SKM-1 (cell line): ENCODE results near the gene PBX1.
"Not testable (repeated sequence)": the region's sequence is repeated elsewhere in the genome, so short reads cannot be mapped to it uniquely, and the experiment has no call there.

ENCODE experiments used
- DNase-seq: peaks from one replicate; lab custom pipeline; 2025; ENCODE audit not compliant: unreplicated experiment; lab: John Stamatoyannopoulos, UW

PBX1 gene

DNA sequence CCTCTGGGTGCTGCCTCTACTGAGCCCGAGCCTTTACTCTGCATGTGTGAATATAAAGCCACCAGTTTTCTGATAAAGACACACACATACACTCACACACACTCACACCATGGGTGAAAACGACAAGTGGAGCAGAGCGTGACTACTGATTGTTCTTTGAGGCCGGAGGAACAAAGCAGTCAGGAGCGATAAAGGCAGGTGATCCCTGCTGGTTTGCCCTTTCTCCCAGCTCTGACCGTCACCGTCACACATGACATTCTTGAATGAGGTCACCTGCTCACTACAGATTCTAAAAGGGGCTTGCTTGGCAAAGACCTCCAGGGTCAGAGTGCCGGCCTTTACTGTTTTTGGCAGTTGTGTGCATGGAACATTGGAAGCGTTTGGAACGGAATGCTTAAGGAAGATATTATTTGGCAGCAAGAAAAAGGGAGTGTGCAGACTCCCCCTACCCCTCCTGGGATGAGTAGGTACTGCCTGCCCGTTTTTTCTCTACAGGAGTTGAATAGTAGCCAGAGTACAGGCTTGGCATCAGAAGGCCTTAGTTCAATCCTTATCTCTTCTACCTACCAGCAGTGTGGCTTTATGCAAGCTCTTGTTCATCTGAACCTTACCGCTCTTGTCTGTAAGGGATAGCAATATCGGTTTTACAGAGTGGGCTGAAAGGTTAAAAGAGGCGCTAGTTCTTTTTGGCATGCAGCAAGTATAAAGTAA lies 79.7 kb downstream of the PBX1 start:
- no peak for DNase-seq

DNA sequence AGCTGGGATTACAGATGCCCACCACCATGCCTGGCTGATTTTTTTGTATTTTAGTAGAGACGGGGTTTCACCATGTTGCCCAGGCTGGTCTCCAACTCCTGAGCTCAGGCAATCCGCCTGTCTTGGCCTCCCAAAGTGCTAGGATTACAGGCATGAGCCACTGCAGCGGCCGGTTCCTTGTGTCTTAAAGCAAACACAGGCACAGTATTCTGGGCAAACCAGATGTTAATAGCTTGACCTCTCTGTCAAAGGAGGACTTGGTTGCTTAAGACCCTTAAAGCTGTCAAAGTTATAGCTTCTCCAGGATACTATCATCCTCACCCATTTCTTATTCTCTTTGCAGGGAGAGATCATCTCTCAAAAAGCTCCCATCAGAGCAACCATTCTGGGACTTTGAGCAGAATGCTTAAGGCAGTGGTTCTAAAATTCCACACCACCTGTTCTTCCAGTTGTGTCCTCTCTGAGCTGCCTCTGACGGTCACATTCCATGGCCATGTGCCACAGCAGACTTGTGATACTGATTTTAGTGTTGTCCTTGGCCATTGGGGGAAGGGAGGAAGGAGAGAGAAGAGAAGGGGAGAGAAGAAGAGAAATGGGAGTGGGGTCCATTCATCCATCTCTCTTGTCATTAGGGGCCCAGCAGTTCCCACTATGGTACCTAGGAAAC lies 81.8 kb downstream of the PBX1 start:
- no peak for DNase-seq

DNA sequence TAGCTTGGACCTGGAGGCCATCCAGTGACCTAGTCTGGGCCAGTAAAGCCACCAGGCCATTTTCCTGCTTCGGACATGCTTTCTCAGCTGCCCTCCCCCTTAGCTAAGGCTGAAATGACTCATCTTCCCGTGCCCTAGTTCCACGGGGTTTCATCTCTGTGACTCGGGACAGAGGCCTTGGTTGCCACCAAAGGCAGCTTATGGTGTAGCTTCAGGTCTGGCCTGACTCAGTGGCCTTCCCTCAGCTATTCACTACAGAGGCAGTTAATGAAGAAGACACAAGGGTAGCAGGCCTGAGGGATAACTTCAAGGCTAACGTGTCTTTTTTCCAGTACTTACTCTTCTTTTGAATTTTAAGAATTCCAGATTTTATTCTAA lies 82.4 kb downstream of the PBX1 start:
- DNase-seq: no peak

DNA sequence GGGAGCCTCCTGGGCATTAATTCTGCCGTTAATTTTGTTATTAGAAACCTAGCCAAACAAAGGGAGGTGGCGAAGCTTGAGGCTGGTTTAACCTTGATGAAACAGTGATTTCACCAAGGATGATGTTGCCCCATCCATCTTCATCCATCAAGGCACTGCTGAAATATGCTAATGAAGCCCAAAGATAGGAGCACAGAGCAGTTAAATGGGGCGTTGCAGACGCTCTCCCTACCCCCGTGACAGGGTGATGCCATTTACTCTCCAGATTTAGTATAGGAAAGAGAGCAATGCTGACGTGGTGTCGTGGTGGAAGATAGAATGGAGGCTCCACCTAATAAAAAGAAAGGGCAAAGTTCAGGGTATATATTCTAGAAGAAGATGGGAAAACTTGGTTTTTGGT lies 84.0 kb downstream of the PBX1 start:
- DNase-seq: no peak

DNA sequence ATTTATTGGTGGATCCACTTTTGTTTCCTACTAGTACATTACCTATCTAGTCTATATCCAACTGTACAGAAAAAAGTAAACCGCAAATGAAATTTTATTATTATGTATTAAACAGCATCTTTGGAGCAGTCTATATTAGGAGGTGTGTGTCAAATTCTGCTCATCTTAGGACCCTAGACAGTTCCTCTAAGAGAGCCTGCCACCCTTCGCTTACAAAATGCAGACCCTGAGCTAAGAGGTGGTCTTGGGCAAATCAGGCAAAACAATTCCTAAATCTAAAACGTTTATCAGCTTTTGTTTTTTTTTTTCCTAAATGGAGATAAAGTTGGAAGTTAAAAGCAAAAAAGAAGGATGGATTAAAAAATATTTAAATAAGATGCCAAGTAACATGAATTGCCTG lies 85.3 kb downstream of the PBX1 start:
- no peak for DNase-seq

DNA sequence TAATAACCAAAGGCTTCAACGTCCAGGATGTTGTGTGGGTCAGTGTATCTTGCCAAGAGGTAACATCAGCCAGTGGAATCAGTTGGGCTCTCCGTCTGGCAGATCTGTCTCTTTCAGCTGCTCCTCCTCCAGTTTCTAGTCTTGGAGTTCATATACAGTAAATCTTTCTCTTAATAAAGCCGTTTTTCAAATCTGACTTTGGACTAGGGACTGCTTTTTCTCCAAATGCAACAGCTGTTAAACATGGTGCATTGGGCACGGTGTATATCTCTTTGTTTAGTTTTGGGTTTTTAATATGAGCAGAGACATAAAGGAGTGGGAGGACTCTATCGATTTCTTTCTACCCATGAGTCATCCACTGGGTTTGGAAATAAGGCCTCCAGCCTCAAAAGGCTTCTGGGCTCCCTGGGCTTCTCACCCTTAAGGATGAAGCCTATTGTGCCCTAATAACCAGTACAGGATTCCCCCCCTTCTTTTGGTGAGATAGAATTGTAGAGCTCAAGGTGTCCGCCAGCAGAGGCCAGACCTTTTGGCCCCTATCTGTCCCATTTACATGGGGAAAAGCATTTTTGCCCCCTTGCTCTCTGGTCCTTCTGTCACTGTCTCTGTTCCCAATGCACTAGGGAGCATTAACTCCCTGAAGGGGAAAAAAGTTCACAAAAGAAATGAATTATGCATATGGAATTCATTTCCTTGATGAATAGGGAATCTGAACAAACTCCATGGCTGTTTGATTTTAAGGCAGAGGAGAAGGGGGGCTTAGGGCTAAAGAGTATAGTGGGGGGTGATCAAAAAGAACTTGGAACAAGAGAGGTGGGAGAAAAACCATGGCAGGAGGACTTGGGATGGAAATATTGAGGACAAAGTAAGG lies 86.0 kb downstream of the PBX1 start:
- DNase-seq: no peak

DNA sequence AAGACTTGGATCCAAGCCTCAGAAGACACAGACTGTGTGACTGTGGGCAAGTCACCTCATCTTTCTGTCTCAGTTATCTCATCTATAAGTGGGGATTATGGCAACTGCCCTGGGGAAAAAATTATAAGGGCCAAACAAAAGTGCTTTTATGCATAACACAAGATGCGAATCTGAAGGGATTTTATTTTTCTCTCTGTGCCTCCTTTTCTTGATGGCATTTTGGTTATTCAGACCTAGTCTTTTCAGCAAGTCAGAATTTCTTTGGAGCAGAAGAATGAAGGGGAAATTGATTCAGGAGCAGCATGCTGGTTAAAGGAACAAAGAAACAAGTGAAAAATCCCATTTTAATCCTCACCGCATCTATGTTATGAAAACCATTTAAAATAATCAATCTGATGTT lies 86.9 kb downstream of the PBX1 start:
- no peak for DNase-seq

DNA sequence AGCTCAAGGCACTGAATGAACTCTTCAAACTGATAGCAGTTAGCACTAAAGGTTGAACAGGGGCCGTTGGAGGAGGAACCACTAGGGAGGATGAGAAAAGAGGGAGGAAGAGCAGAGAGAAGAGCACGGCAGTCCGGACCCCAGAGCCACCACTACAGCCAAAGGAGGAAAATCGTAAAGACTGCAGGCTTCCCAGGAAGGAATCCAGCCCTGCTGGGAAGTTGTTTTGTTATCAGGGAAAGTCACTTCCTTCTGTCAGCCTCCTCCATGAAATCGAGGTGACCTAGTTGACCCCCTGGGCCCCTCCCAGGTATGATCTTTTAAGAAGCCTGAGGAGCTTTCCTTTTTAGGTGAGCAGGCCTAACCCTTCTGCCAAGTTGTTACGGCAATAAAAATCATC lies 88.2 kb downstream of the PBX1 start:
- DNase-seq: no peak

DNA sequence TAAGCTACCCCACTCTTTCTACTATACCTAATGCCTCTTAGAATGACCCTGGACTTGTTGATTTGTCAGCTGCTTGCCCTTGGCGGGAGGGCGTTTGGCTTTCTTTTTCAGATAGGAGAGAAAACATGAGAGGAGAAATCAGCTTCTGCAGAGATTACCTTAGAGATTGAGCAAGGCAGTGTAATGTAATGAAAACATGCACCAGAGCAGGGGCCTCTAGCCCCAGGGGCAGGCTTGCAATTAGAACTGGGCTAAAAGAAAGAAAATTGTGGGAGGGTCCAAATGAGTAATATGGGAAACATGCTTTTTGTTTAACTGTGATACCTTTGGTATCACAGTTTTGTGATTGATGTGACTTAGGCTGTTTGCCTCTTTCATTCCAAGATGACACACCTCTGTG lies 89.7 kb downstream of the PBX1 start:
- DNase-seq: no peak

DNA sequence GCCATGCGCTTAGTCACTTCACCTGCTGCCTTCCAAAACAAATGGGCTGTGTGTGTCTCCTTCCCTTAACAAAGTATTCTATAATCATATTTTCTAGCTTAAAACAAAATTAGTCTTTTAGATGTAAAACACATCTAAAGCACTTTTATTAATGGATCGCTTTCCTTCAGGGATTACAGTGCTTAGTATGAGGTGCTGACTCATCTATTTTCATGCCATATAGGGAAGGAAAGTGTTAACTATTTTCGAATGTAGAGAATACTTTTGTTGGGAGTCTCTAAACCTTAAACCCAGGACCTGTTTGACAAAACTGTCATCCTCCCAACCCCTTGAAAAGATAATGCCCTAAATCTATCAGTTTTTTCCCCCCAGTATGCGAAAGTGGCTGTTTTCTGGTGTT lies 90.2 kb downstream of the PBX1 start:
- DNase-seq: no peak

DNA sequence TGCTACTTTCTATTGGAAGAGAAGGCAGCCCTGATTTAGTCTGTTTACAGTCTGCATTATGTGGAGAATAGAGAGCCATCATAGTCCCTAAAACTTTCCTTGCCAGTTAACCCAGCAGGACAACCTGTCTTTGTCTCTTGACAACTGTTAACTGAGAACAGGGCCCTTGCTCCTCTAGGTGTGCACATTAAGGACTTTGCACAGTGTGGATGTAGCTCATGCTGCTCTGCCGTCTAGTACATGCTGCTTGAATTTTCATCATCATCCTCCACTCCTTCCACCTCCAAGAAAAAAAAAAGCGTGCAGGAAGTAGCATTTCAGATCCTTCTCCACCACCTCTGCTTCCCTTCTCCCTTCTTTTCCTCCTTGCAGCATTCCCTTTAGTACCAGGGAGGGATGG lies 91.5 kb downstream of the PBX1 start:
- DNase-seq: no peak

DNA sequence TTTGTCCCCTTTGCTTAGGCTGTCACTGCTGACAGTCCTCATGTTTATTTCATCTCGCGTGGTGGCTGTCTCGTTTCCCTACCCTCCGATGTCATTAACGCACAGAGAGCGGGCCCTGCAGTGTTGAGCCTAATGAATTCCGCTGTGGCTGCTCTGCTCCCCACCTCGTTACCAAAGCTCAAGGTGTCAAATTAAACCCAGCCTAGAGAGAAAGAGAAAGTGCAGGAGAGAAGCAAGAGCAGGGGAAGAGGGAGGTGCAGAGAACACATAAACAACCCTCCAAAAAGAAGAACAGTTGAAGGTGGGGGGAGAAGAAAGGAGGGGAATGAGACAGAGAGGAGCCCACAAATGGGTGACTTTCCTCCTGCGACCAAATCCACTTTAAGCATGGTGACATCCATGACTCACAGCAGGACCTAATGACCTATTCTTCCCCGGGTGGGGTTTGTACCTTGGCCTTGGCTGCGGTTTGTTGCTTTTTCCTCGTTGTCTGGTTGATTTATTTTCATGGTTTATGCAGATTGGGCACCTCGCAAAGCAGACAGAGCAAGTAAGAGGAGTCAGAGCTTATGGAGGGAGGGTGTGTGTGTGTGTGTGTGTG lies 92.5 kb downstream of the PBX1 start:
- no peak for DNase-seq

DNA sequence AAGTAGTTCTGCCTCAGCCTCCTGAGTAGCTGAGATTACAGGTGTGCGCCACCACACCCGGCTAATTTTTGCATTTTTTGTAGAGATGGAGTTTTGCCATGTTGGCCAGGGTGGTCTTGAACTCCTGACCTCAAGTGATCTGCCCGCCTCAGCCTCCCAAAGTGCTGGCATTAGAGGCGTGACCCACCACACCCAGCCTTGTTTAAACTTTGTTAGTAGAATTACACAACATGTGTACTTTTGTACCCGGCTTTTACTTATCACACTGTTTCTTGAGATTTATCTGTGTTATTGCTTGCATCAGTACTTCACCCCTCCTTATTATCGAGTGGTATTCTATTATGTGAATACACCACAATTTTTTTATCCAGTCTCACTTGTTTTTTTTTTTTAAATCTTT lies 94.0 kb downstream of the PBX1 start:
- not testable (repeated sequence) for DNase-seq

DNA sequence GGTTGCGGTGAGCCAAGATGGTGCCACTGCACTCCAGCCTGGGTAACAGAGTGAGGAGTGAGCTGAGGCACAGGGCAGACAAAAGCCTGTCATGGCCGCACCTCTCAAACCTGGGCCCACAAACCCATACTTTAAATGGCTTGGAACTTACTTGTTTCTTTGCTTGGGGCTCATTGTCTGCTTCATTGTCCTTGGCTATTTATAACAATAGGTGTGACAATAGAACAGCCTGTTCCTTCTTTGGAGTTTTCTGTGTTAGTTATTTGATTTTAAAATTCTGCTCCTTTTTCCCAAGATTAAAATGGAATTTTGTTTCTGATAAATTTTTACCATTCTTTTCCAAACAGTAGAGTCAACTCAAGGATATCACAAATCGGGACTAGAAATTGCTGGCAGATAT lies 94.7 kb downstream of the PBX1 start:
- no peak for DNase-seq

DNA sequence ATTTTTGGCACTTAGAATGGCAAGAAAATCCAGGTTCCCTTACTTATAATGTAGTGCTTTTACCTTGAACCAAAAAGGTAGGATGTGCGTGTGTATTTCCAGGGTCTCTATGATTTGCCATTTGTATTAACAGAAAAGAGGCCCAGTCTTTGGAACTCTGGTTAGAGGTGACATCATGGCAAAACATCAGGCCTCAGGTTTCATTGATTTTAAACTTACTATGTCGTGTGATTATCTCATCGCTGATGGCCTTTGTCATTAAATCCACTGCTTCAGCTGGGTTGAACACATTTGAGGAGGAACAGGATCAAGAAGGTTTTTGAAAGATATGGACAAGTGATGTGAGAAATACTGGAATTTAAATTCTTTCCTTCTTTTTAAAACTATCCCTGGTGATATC lies 95.2 kb downstream of the PBX1 start:
- DNase-seq: no peak

DNA sequence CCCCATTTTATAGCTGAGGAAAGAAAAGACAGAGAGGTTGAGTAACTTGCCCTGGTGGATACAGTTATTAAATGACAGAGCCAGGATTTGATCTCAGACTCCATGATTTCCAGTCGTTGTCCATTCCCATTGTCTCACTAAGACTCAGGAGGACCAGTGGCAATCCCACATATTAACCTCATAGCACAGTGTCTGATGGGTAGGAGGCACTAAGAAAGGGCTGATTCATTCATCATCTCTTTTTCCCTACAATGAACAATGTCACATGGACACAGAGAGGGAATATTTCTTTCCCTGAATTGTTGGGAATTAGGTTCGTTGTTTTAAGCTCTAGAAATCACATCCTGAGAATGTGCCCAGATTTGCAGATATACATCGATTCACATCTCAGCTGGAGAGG lies 99.9 kb downstream of the PBX1 start:
- no peak for DNase-seq

DNA sequence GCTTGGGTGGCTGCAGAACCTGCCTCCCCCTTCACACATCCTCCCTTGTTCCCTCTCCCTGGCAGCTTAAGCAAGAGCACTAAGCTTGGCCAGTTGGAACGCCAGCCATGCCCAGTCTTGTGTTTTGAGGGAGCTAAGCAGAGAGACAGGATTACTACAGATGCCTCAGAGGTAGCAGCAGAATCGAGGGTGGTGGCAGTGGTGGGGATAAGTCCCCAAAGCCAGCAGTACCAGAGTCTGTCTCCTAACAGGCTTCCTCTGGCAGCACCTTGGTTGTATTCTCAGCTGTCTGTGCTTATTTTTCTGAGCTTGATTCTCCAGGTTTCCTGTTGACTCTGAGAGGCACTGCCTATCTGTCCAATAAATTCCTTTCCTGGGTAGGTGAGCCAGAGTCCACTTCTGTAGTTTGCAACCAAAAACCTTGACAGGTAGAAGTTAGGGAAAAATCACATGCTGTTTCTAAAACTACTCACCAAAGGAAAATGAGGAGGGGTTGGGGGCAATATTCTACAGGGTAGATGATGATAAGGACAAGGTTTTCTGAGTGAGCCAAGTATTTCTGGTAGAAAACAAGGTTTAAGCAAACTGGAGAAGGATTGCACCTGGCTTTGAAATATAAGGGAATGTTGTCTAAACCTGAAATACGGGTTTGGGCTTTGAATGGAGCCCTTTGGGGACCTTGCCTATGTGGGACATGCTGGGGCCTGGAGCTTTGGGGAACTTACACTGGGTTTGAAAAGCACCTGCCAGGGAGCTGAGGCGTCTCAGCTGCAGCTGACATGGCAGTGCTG lies 100.8 kb downstream of the PBX1 start:
- DNase-seq: no peak

DNA sequence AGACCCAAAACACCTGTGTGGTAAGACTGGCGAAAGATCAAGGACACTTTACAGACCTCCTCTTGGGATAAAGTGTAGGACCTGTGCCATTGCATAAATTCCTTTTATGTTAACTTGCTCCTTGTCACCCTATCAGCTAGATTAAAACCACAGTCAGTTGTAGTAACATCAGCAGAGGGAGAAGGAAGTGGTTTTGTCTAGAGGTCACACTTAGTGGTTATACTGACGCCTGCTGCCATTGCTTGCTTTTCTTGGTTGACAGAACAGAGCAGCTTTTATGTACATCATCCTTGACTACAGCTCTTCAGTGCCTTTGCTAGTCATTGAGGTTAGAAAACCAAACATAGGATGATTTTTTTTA lies 101.4 kb downstream of the PBX1 start:
- DNase-seq: peak; percentile 93

DNA sequence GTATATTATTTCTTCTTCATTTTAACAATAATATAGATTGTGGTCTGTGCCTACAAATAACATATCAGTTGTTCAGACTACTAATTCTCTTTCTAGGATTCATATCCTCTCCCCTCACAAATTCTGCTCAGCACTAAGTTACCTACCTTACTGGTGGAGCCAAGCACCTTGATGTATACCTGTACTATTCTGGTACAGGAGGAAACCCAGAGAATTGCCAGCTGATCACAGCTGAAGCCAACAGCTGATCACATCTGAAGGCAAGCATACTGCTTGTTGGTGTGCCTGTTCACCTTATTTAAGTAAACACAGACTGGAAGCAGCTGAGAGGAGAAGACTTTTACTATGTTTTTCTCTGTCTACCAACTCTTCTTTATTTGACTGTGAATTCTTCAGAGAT lies 101.8 kb downstream of the PBX1 start:
- DNase-seq: no peak

DNA sequence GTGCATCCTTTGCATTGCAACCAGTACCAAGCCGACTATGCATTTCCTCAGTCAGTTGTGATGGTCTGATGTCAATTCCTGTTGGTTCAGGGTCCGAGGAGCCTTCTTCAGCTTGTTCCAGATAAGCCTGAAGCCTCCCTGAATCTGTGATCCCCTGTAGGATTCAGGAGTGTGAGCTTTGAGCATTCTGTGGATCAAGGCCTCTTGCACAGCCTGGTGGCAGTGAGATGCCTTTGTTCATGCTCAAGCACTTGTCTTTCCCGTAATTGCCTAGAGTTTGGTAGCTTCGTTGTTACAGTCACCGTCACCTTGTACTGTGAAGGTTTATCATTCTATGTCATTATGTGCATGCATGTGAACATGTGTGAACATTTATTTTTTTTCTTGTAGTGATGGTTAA lies 103.5 kb downstream of the PBX1 start:
- DNase-seq: no peak

DNA sequence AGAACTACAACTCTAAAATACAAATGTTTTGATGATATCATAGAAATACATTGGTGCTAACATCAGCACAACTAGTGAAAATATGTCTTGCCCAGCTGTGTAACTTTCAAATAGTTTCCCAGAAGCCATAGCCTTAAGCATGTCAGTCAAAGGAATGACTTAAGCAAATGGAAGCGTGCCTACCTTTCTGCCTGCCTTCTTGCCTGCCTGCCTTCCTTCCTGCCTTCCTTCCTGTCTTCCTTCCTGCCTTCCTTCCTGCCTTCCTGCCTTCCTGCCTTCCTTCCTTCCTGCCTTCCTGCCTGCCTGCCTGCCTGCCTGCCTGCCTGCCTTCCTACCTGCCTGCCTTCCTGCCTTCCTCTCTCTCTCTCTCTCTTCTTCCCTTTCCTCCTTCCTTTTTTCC lies 104.0 kb downstream of the PBX1 start:
- DNase-seq: no peak
